Cardiac muscle cell (in vitro differentiated cells and primary cell): ENCODE measurements around the gene ZNF558. TPM values are rescaled to one million over a fixed set of nuclear protein-coding genes. Genes with fewer than 3 reads are reported as not detected.

Source experiments
- DNase-seq, 2 donors: peaks; one replicate each; pipeline versions ENCODE4 v3.0.0 to v3.0.0-alpha.2; 2010 to 2017; ENCODE audit warnings: low read depth in 1 of 2, low spot score in 1 of 2
- H3K27ac ChIP-seq: fragments of 200-600 bp; sonication (generic); 2 replicates; pipeline ENCODE4 v1.5.1; 2016
- H3K27me3 ChIP-seq: fragments of 200-600 bp; sonication (generic); 2 replicates; pipeline ENCODE4 v1.6.0; 2016; ENCODE audit warnings: control low read depth
- H3K36me3 ChIP-seq: fragments of 200-600 bp; sonication (generic); 2 replicates; pipeline ENCODE4 v1.5.1; 2016; ENCODE audit warnings: control low read depth
- H3K4me1 ChIP-seq: fragments of 200-600 bp; sonication (generic); 2 replicates; pipeline ENCODE4 v1.8.1; 2017; ENCODE audit warnings: low read depth, mild to moderate bottlenecking, mixed run types
- H3K4me3 ChIP-seq: fragments of 200-600 bp; sonication (generic); 2 replicates; pipeline ENCODE4 v1.5.1; 2016; ENCODE audit warnings: mild to moderate bottlenecking
- H3K9me3 ChIP-seq: fragments of 200-600 bp; sonication (generic); 2 replicates; pipeline ENCODE4 v1.5.1; 2017; ENCODE audit warnings: low read depth, mild to moderate bottlenecking, control low read depth
- CTCF ChIP-seq: IDR thresholded peaks from 2 replicates; pipeline ENCODE4 v1.5.1; 2012; ENCODE audit warnings: low read depth, mild to moderate bottlenecking, low read length
- polyA plus RNA-seq: library from polyadenylated mRNA; unstranded; fragments of >200 nt; fragmentation: Nextera tagmentation; extraction: Ambion mirVana; gene quantifications from 2 replicates; pipeline ENCODE4 v1.2.1, GENCODE V29; 2016
- total RNA-seq: library from RNA; depleted of rRNA; stranded (reverse); fragments of >200 nt; gene quantifications from 2 replicates; pipeline ENCODE4 v1.2.3, GENCODE V29; 2016

ZNF558 gene
- total and polyA plus RNA-seq, 2 experiments from 2014 or later, result not detected

- Histone ChIP-seq H3K36me3 (no peaks in the 10 kb centered on the region), H3K4me1 (no peaks in the 10 kb centered on the region), H3K27ac (no peak overlapping the region), H3K9me3 (no peaks in the 10 kb centered on the region), H3K27me3 (no peaks in the 10 kb centered on the region), H3K4me3 (no peak overlapping the region)
- no peak for DNase-seq
- no peak for TF ChIP-seq CTCF
Observed at GRCh38 chr19:8820234-8820633, 11.9 kb downstream of the ZNF558 start.

DNA sequence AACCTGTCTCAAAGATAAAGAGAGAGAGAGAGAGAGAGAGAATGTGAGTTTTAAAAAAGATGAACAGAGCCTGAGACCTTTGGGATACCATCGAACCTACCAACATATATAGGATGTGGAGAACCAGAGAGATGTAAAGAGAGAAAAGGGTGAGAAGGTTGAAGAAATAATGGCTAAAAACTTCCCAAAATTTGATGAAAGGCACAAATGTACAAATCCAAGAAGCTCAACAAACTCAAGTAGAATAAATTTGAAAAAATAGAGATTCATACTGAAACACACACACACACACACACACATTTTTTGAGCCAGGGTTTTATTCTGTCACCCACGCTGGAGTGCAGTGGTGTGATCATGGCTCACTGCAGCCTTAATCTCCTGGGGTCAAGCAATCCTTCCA lies 16.3 kb downstream of the ZNF558 start:
- H3K27ac ChIP-seq, result no peak overlapping the region
- TF ChIP-seq CTCF, result no peak
- no peak overlapping the region for H3K4me3 ChIP-seq
- DNase-seq, result no peak
- peaks cover 3% of the 10 kb centered on the region for H3K9me3 ChIP-seq
- no peaks in the 10 kb centered on the region for H3K36me3 ChIP-seq
- no peaks in the 10 kb centered on the region for H3K4me1 ChIP-seq
- no peaks in the 10 kb centered on the region for H3K27me3 ChIP-seq

- Histone ChIP-seq H3K4me3 (no peak overlapping the region), H3K36me3 (no peaks in the 10 kb centered on the region), H3K27ac (no peak overlapping the region), H3K27me3 (no peaks in the 10 kb centered on the region), H3K9me3 (peaks cover 3% of the 10 kb centered on the region), H3K4me1 (no peaks in the 10 kb centered on the region)
- no peak for TF ChIP-seq CTCF
- DNase-seq, result no peak
Observed at GRCh38 chr19:8814176-8814575, 17.9 kb downstream of the ZNF558 start.

DNA sequence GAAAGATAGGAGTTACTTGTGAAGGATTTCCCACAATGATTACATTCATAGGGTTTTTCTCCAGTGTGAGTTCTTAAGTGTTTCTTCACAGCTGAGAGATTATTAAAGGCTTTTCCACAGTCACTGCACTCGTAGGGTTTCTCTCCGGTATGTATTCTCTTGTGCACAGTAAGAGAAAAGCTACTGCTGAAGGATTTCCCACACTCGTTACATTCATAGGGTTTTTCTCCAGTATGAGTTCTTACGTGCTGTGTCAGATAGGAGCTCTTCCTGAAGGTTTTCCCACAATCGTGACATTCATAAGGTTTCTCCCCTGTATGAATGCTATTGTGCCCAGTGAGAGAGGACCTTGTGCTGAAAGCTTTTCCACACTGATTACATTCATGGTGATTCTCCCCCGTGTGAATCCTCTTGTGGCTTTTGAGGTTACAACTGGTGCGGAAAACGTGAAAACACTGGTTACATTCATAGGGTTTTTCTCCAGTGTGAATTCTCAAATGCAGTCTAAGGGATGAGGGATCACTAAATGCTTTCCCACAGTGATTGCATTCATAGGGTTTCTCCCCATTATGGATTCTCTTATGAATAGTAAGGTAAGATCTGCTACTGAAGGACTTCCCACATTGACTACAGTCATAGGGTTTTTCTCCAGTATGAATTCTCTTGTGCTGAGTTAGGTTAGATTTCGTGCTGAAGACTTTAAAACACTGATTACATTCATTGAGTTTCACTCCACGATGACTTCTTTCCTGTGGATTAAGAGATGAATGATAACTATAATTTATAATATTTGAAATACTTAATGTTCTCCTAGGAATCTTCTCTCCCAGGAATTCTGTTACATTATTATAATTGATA lies 20.6 kb downstream of the ZNF558 start:
- H3K27me3 ChIP-seq, result no peaks in the 10 kb centered on the region
- H3K36me3 ChIP-seq, result no peaks in the 10 kb centered on the region
- no peaks in the 10 kb centered on the region for H3K4me1 ChIP-seq
- H3K9me3 ChIP-seq, result peaks cover 3% of the 10 kb centered on the region
- no peak for TF ChIP-seq CTCF
- no peak for DNase-seq
- H3K27ac ChIP-seq, result no peak overlapping the region
- H3K4me3 ChIP-seq, result no peak overlapping the region

DNA sequence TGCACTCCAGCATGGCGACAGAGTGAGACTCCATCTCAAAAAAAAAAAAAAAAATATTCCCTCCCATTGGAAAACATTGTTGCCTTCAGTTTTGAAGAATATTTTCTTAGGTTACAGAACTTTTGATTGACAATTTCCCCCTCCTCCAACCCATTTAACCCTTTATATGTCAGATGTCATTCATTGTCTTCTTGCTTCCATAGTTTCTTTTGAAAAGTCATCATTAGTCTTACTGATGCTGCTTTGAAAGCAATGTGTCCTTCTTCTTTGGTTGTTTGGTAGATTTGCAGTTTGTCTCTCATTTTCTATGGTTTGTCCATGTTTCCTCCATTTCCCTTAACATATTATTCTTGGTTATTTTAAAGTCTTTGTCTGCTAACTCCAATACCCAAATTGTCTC lies 25.4 kb downstream of the ZNF558 start:
- no peaks in the 10 kb centered on the region for H3K4me1 ChIP-seq
- no peak for TF ChIP-seq CTCF
- no peaks in the 10 kb centered on the region for H3K36me3 ChIP-seq
- H3K4me3 ChIP-seq, result no peak overlapping the region
- DNase-seq, result no peak
- no peak overlapping the region for H3K27ac ChIP-seq
- H3K27me3 ChIP-seq, result no peaks in the 10 kb centered on the region
- H3K9me3 ChIP-seq, result no peaks in the 10 kb centered on the region
